ENCODE data around the gene ANKRD39. TPM values are rescaled to one million over a fixed set of nuclear protein-coding genes. Genes with fewer than 3 reads are reported as not detected.

Gene ANKRD39
- total RNA-seq, 1 donor from 2014 or later, result 25.7 TPM

DNA sequence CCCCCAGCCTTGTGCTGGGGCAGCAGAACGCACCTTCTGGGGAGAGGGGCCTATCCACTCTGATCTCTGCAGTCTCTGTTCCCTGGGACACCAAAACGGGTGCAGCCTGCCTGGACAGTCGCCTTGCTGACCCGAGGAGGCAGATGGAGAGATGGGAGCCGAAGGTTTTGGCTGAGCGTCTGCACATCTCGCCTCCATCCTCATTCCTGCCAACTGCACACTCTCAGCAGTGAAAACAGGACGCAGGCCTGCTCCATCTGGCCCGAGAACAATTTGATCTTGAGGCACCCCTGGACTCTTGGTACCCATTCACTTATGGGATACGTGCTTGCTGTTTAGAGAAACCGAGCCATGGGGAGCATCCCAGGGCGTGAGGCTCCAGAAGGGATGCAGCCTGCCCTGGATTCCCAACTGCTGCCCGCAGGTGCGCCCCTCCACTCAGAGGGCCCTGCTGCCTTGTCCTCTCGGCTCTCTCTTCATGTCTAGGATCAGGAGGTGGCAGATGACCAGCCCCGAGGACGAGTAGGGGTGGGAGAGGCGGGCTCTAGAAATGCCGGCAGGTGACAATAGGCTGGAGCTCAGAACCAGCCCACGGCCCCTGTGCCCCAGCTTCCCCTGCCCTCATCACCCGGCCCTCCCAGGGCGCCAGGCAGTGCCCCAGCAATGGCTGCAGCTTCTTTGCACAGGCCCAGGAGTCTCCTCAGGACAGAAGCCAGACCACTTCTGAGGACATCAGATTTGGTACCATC is 21.2 kb upstream of the ANKRD39 start:
- no peak overlapping the region for H3K4me3 Mint-ChIP-seq (ENCODE audit: unreplicated experiment)
- H3K36me3 Mint-ChIP-seq (ENCODE audit: unreplicated experiment), result no peaks in the 10 kb centered on the region
- H3K9me3 Mint-ChIP-seq (ENCODE audit: unreplicated experiment), result peaks cover 9% of the 10 kb centered on the region
- no peak for DNase-seq
- TF ChIP-seq, protein P1, sequence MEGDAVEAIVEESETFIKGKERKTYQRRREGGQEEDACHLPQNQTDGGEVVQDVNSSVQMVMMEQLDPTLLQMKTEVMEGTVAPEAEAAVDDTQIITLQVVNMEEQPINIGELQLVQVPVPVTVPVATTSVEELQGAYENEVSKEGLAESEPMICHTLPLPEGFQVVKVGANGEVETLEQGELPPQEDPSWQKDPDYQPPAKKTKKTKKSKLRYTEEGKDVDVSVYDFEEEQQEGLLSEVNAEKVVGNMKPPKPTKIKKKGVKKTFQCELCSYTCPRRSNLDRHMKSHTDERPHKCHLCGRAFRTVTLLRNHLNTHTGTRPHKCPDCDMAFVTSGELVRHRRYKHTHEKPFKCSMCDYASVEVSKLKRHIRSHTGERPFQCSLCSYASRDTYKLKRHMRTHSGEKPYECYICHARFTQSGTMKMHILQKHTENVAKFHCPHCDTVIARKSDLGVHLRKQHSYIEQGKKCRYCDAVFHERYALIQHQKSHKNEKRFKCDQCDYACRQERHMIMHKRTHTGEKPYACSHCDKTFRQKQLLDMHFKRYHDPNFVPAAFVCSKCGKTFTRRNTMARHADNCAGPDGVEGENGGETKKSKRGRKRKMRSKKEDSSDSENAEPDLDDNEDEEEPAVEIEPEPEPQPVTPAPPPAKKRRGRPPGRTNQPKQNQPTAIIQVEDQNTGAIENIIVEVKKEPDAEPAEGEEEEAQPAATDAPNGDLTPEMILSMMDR (IDR thresholded peaks at IDR 0.05; ENCODE audit: partially characterized antibody, unreplicated experiment), result no peak
- peaks cover 23% of the 10 kb centered on the region for H3K4me1 Mint-ChIP-seq (ENCODE audit: low read depth, unreplicated experiment)
- peaks cover 8% of the 10 kb centered on the region for H3K27me3 Mint-ChIP-seq (ENCODE audit: unreplicated experiment)
- H3K27ac Mint-ChIP-seq (ENCODE audit: unreplicated experiment), result no peak overlapping the region

DNA sequence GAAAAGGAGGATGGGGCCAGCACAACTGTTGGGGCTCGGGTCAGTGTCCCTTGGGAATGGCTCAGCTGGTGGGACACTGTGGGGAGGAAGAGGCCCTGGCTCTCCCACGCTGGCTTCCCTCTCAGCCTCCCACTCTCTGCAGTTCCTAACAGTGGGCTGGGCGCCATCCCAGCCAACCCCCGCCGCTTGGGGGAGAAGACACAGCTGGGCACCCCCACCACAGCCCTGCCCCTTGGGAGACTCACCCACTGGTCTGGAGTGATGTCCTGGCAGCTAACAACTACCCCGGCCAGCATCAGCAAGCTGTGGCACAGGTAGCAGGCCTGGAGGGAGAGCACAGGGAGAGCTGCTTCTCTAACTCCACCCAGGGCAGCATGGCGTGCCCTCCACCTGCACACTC is 20.4 kb upstream of the ANKRD39 start:
- TF ChIP-seq, protein P1 (IDR thresholded peaks at IDR 0.05; ENCODE audit: partially characterized antibody, unreplicated experiment), result no peak
- no peak overlapping the region for H3K4me3 Mint-ChIP-seq (ENCODE audit: unreplicated experiment)
- H3K27ac Mint-ChIP-seq (ENCODE audit: unreplicated experiment), result no peak overlapping the region
- no peaks in the 10 kb centered on the region for H3K36me3 Mint-ChIP-seq (ENCODE audit: unreplicated experiment)
- peaks cover 8% of the 10 kb centered on the region for H3K27me3 Mint-ChIP-seq (ENCODE audit: unreplicated experiment)
- peaks cover 23% of the 10 kb centered on the region for H3K4me1 Mint-ChIP-seq (ENCODE audit: low read depth, unreplicated experiment)
- H3K9me3 Mint-ChIP-seq (ENCODE audit: unreplicated experiment), result peaks cover 9% of the 10 kb centered on the region
- no peak for DNase-seq

DNA sequence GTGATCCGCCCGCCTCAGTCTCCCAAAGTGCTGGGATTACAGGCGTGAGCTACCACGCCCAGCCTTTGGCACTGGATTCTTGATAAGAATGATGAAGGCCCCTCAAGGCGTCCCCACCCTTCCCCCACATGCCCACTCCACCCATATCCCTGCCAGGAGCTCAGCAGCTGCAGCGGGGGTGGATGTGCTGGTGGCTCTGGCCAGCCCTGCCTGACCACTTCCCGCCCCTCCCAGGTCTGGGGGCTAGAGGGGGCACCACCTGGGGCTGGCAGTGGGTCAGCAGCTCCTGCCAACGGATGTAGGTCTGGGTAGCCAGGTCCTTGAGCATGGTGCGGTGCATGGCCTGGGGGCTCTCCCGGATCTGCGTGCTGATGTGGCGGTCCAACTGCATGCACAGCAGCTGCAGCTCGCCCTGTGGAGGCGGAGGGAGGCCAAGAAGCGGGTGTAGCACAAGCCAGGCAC is 19.8 kb upstream of the ANKRD39 start:
- H3K36me3 Mint-ChIP-seq (ENCODE audit: unreplicated experiment), result no peaks in the 10 kb centered on the region
- H3K4me1 Mint-ChIP-seq (ENCODE audit: low read depth, unreplicated experiment), result peaks cover 23% of the 10 kb centered on the region
- H3K4me3 Mint-ChIP-seq (ENCODE audit: unreplicated experiment), result no peak overlapping the region
- peaks cover 8% of the 10 kb centered on the region for H3K27me3 Mint-ChIP-seq (ENCODE audit: unreplicated experiment)
- H3K27ac Mint-ChIP-seq (ENCODE audit: unreplicated experiment), result no peak overlapping the region
- TF ChIP-seq, protein P1 (IDR thresholded peaks at IDR 0.05; ENCODE audit: partially characterized antibody, unreplicated experiment), result no peak
- H3K9me3 Mint-ChIP-seq (ENCODE audit: unreplicated experiment), result peaks cover 9% of the 10 kb centered on the region
- no peak for DNase-seq

DNA sequence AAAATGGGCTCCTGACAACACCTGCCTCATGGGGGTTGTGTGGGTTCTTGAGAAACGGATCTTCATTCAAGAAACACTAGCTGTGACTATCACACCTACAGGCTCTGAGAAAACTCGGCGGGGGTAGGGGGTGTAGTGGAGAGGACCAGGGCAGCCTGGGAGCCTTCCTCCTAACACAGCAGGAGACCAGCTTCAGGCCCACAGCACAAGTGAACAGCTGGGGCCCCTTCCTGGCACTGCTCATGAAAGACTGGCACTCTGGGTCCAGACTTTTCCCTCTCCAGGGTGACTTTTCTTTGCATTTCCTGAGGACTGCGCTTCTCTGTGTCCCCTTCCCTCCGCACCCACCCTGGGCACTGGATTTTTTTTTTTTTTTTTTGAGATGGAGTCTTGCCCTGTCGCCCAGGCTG is 19.2 kb upstream of the ANKRD39 start:
- Mint-ChIP-seq H3K4me3 (ENCODE audit: unreplicated experiment) (no peak overlapping the region), H3K4me1 (ENCODE audit: low read depth, unreplicated experiment) (peaks cover 23% of the 10 kb centered on the region), H3K27me3 (ENCODE audit: unreplicated experiment) (peaks cover 6% of the 10 kb centered on the region), H3K9me3 (ENCODE audit: unreplicated experiment) (peaks cover 9% of the 10 kb centered on the region), H3K36me3 (ENCODE audit: unreplicated experiment) (no peaks in the 10 kb centered on the region), H3K27ac (ENCODE audit: unreplicated experiment) (no peak overlapping the region)
- TF ChIP-seq, protein P1 (IDR thresholded peaks at IDR 0.05; ENCODE audit: partially characterized antibody, unreplicated experiment), result no peak
- DNase-seq, result no peak

DNA sequence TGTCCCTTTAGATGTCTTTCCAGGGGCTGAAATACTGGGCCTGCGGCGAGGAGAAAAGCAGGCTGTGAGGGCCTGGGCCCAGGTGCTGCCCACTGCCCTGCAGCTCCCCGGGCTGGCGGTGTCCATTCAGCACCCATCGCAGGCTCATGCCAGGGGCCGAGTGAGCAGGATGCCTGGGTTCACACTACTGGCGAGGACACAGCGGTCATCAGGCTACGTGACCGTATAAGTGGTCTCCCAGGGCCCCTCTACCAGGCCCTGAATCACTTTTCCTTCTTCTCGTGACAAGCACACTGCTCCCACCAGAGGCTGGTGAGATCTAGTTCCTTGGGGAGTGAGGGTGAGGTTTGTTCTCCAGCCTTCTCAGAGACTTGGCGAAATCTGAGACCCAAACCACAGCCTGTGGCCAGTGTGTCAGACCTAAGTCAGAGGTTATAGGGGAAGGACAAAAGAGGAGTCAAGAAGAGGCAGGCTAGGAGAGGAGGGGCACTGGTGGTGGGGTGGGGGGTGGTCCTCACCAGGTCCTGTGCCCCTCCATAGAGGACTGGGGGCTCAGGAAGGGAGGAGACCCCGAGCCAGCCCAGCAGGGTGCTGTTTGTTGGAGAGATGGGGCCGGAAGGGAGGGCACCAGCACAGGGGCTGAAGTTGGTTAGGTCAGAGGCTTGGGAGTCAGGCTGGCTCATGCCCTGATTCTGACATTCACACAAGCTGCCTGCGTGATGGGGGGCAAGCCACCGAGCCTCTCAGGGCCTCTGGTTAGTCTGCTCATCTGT is 18.6 kb upstream of the ANKRD39 start:
- TF ChIP-seq, protein P1 (IDR thresholded peaks at IDR 0.05; ENCODE audit: partially characterized antibody, unreplicated experiment), result no peak
- Mint-ChIP-seq H3K4me1 (ENCODE audit: low read depth, unreplicated experiment) (peaks cover 21% of the 10 kb centered on the region), H3K36me3 (ENCODE audit: unreplicated experiment) (no peaks in the 10 kb centered on the region), H3K27ac (ENCODE audit: unreplicated experiment) (no peak overlapping the region), H3K4me3 (ENCODE audit: unreplicated experiment) (no peak overlapping the region), H3K27me3 (ENCODE audit: unreplicated experiment) (peaks cover 6% of the 10 kb centered on the region), H3K9me3 (ENCODE audit: unreplicated experiment) (peaks cover 9% of the 10 kb centered on the region)
- no peak for DNase-seq

All from glutamatergic neuron (in vitro differentiated cells).